HG02588 (cell line): ENCODE data around the gene EED.
A peak's percentile ranks its signal among the peaks of the same experiment; 100 is the strongest.
"Not testable (repeated sequence)": the region's sequence is repeated elsewhere in the genome, so short reads cannot be mapped to it uniquely, and the experiment has no call there.

Experiments
- ATAC-seq: cut with Tn5 transposase; IDR thresholded peaks from one replicate; pipeline ENCODE4 v1.9.1; 2021; ENCODE audit warnings: mild to moderate bottlenecking, moderate library complexity; ENCODE audit not compliant: unreplicated experiment

EED gene

DNA sequence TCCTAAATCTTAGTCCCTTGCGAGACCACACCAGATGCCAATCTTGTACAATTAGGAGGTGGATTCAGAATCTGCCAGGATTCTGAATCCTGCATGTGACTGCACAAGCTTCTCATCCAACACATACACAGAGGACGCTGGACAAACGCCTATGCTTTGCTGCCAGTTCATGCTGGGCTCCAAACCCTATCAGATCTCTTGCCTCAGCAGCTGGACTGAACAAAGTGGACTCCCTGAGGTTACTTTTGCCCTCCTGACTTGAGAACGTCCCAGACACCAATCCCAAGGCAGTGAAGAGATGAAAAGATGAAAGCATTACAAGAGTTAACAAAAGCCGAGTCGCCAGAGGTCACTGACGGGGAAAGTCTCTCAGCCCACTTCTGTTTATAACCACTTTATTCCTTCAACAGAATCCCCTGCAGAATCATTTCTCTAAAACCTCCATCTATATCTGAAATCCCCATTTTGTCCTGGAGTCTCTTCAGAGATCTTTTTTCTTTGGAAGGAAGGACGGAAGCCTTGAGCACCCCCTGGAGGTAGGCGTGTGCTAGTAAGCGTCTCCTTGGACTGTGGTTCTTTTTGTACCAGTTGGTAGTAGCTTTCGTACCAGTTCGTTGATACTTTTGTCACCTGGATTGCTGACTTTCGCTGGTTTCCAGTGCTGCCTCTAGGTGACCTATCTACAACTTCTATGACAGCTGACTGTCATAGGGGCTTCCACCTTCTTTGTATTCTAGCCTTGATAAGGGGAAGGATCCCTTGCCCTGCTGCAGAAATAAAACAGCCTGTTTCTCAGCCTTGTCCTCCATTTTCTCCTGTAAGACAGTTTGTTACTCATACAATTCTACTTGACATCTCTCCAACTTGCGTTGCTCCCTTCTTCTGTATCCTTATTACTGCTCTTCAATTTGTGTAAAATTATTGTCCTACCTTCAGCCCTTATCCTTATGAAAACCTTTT is 26.1 kb upstream of the EED start:
- peak; percentile 39 for ATAC-seq

DNA sequence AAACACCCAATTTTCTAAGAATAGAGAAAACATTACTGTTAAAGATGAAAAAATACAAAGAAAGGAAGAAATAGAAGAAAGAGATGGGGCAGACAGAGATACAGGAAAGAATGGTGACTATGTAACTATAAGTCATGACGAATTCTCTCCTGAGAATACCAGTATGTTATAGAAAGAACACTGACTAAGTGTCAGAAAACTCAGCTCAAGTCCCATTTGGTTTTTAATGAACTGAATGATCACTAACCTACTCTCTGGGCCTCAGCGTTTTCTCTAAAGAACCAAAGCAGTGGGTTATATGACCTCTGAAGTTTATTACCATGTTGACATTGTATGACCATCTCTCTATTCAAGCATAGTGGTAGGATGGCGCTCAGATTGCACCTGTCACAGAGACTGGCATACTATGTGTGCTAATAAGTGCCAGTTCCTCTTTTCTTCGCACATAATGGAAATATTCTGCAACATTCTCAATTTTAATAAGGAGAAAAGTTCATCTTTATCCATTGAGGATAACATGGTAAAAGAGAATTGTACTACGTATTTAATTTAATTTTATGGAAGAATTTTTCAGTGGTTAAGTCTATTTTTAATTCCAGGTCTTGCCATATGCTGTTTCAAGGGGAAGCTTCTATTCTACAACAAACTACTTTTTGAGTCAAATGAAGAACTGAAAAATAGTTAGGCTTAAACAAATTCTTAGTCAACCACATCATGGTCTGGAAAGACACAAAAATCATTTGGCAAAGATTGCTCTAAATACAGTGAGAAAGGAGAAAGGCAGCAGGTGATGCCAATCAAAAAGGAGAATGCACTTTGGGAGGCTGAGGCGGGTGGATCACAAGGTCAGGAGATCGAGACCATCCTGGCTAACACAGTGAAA is 25.0 kb upstream of the EED start:
- peak; percentile 61 for ATAC-seq

GRCh38 chr11:86220653-86221052 is 23.9 kb upstream of the EED start:
- no peak for ATAC-seq

DNA sequence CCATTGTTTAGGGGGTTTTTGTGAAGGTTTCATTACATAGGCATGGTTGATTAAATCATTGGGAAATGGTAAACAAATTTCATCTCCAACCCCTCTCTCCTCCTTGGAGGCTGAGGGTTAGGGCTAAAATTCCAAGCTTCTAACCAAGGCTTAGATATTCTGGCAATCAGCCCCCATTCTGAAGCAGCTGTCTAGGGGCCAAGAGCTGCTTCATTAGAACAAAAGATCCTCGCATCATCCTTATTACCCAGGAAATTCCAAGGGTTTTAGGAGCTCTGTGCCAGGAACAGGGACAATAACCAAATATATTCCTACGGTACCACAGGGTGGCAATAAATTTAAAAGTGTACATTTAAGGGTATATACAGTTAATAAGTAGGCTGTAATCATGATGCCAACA is 22.5 kb upstream of the EED start:
- ATAC-seq = no peak

DNA sequence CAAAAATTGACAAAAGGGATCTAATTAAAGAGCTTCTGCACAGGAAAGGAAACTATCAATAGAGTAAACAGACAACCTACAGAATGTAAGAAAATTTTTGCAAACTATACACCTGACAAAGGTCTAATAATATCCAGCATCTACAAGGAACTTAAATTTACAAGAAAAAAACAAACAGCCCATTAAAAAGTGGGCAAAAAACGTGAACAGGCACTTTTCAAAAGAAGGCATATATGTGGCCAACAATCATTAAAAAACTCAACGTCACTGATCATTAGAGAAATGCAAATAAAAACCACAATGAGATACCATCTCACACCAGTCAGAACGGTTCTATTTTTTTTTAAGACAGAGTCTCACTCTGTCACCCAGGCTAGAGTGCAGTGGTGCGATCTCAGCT is 20.0 kb upstream of the EED start:
- ATAC-seq = not testable (repeated sequence)

- not testable (repeated sequence) for ATAC-seq
These were observed 19.2 kb upstream of the EED start for GRCh38 chr11:86225344-86225743.

DNA sequence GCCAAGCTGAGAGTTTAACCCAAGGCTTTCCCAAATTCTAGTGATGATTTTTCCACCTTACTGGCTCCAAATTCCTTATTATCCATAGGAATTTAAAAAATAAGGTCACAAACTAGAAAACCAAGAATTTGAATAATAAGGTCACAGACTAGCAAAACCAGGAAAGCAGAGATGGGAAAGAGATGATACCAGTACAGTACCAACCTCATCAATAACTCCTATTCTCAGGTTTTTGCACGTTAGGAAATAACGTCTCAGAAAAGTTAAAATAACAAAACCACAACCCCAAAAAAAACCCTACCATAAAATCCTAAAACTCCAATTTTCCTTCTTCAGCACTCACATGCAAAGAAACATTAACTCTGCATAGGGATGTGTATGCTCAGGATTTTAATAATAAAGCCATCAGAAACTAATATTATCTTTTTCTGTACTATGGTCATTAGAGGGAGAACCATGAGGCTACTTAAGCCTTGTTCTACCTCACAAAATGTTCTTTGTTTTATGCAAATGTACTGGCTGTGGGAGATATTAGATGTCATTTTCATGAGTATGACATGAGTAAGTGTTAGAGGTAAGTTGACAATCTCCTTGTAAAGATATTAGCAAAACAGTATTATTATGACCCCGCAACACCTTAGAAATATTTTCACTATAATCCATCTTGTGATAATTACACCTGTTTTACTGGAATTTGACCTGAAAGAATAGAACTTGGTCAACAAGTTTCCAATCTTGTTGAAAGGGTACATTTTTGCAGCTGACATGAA is 16.1 kb upstream of the EED start:
- peak; percentile 57 for ATAC-seq

DNA sequence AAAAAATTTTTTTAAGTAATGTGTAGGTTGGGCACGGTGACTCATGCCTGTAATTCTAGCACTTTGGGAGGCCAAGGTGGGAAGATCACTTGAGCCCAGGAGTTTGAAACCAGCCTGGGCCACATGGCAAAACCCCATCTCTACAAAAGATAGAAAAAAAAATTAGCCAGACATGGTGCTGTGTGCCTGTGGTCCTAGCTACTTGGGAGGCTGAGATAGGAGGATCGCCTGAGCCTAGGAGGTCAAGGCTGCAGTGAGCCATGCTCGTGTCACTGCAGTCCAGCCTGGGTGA is 15.6 kb upstream of the EED start:
- ATAC-seq = peak; percentile 47

DNA sequence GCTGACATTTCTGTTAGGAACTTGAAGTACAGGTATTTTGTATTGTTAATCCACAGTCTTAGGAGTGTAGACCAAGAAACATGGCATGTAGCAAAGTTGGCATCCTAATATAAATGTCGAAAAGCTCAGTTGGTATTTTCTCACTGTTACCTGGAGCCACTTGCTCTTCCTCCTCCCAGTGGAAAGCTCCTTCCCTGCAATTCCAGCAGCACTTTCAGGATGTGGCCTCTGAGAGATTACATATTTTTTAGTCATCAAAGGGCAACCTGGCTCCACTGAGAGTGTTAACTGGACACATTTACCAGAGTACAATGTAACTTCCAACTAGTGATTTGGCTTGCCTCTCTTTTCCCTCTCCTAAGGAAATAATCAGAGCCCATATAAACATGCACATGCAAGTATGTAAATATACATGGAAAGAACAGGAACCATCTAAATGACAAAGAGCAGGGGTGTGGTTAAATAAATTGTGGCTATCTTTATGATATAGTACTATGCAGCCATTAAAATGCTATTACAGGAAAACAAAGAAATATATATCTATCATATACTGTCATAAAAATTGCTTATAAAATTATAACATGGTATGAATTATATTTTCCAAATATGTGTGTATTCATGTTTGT is 14.3 kb upstream of the EED start:
- no peak for ATAC-seq

DNA sequence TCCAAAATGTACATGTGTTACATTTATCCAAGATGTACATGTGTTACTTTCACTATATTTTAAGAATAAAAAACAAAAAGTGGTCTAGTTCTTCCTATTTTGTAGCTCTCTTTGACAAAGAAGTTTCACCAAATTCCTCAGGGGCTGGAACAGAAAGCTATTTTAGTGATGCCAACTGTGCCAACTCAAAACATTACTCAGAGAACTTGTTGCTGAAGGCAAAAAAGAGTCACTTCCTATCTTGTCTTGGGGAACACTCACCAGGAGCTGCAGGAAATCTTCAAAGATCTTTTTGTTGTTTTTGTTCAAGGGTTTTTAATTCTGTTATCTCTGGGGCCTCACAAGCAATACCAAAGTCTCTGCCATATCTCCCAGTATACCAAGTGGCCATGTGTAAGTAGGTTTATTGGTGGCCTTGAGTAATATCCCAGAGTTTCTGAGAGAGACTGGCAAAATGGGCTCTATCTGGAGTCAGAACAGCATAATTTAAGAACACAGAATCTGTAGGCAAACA is 13.6 kb upstream of the EED start:
- ATAC-seq = no peak

GRCh38 chr11:86232556-86232955 is 12.0 kb upstream of the EED start:
- ATAC-seq = no peak

GRCh38 chr11:86234831-86235461 is 9.6 kb upstream of the EED start:
- ATAC-seq = no peak

DNA sequence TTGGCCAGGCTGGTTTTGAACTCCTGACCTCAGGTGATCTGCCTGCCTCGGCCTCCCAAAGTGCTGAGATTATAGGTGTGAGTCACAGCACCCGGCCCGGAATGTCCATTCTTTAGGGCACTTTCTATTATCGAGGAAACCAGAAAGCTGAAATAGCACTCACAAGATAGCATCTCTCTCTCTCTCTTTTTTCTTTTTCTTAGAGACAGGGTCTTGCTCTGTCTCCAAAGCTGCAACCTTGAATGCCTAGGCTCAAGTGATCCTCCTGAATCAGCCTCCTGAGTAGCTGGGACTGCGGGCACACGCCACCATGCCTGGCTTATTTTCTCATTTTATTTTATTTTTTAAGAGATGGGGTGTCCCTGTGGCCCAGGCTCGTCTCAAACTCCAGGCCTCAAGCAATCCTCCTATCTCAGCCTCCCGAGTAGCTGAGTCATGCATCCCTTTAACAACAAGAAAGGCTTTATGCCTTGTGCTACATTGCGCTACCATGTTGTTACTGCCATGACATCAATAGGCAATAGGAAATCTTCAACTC is 7.2 kb upstream of the EED start:
- no peak for ATAC-seq

- ATAC-seq = no peak
These were observed 4.4 kb upstream of the EED start for GRCh38 chr11:86240164-86240563.

GRCh38 chr11:86241956-86242535 is 2.5 kb upstream of the EED start:
- no peak for ATAC-seq

GRCh38 chr11:86243396-86243795 is 1.2 kb upstream of the EED start:
- no peak for ATAC-seq

DNA sequence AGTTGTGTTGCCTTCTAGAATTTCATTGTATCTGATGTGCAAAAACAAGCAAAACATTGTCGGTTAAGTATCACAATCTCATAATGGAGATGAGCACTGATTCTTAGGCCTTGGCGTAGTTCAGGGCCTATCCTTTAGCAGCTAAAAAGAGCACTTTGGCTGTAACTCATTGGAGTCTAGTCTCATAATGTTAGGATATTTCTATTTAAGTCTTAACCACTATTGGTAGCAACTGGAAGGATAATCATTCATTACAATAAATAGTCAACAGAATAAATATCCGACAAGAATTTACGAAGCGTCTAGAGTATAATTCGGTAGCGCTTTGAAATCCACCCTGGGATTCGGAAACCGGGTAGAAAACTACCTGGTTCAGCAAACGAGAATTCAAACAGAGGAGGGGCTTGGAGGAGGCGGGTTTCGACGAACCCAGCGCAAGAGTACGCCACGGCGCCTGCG is 461 bp upstream of the EED start:
- ATAC-seq = peak; percentile 56

DNA sequence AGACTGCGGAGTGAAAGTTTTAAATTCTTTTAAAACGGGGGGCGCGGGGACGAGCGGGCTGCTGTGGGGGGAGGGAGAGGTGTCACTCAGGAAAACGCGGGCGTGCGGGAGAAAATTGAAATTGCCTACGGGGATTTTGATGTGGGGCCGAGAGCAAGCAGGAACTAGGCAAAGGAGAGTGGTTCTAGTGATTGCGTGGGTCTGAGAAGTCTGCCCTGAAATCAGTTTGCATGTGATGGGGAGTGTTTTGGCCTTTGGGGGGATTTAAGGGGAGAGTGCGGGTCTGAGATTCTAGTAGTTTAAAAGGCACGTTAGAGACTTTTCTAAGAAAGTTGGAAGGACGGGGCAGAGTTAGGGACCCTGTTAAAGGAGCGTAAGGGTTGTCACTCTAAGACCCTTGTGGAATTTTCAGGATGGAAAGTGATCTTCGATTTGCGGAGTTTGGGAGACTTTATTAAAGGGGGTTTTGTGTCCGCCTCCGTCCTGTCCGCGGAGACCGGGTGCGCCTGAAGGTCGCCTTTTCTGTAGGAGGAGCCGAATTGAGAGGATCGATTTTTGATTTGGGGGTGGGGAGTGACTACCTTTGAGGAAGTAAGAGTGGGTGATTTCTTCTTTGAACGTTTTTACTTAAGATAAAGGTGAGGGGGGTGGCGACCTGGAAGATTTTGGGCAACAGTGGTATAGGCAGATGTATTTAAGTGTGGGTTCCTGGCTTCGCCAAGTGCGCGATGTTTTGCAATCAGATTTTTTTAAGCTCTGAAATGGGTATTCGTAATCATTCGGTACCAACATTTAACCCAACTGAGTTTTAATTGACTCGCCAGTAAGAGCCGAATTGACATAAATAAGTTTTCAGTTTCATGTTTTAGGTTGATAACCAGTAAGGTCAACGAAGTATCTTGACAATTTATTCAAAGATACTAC is 1.1 kb downstream of the EED start:
- ATAC-seq = peak; percentile 21
